SK-N-MC (cell line): ENCODE results near the gene STK17B.

Experiments used
- EZH2 ChIP-seq: fragments of 200-600 bp; sonication (generic); IDR thresholded peaks from one replicate; pipeline ENCODE4 v1.6.1; 2017; ENCODE audit warnings: antibody characterized with exemption
- FOXP2 ChIP-seq: optimal IDR thresholded peaks from 2 replicates; pipeline ENCODE3; 2011; ENCODE audit warnings: mild to moderate bottlenecking, moderate library complexity; ENCODE audit not compliant: insufficient read depth; ENCODE audit errors: extremely low read length, control extremely low read depth
- POLR2AphosphoS5 ChIP-seq: IDR thresholded peaks from 2 replicates; pipeline ENCODE4 v1.6.1; 2012; ENCODE audit warnings: mild to moderate bottlenecking, low read depth, low read length, borderline replicate concordance

- TF ChIP-seq POLR2AphosphoS5 (no peak), EZH2 (no peak), FOXP2 (no peak)
Observed at GRCh38 chr2:196195758-196196157, 24.4 kb upstream of the STK17B start.
